ENCODE measurements around the gene JAK3. TPM values are rescaled to one million over a fixed set of nuclear protein-coding genes. Genes with fewer than 3 reads are reported as not detected.

Gene JAK3
- total RNA-seq, 1 experiment from 2014 or later = 4.4 TPM

DNA sequence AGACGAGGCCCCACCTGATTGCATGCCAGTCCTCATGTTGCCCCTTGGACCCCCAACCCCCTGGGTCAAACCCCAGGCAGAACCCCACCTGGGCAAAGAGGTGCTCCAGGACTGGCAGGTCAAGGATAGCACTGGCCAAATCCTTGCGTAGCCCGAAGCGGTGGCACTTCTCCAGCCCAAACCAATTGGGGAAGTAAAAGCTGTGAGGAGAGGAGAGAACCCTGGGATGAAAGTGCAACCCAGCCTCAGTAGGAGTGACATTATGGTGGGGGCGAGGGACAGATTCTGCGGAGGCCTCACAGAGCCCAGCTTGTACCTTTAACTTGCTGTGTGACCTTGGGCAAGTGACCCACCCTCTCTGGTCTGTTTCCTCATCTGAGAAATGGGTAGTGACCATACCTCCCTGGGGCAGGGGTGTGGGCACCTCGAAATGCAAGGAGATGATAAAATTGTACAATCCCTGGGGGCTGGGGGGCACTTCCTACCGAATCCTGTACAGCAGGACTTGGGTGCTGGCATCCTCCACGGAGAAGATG is 4.4 kb downstream of the JAK3 start:
- no peak for ATAC-seq
- peak overlapping the region; percentile 16; the same call in 1 of the 2 replicates for H3K4me3 Mint-ChIP-seq

DNA sequence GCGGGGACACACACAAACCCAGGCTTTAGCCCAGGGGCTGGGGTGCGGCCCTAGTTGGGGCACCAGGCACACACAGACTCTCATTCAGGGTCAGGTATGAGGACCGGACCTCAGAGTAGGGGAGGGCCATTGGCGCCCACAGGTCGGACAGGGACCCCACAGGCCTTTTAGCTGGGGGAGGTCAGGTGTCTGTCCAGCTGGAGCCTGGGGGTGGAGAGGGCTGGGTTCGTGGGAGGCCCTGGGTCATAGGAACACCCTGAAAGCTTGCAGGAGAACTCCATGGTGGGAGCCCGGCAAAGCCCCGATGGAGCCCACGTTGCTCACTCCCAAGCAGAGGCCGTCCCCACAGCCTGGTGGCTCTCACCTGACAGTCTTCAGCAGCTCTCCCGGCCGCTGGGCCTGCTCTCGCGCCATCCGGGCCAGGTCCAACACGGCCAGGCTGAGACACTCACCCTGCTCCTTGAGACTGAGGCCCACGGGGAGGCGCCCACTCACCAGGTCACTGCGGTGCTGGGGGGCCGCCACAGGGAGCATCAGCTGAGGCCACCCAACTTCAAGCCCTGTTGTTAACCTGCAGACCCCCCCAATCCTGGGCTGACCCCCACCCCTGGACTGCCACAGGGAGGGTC is 5.0 kb downstream of the JAK3 start:
- POLR2A ChIA-PET = interaction anchor here (2.0 kb wide), 2 partner anchors 12 to 17 kb away, joined by 6 to 11 read pairs; partner anchors contain the start of gene RPL18A
- H3K4me3 Mint-ChIP-seq = peak overlapping the region; percentile 87
- TF ChIP-seq OVOL2 (CRISPR knock-in tag; IDR thresholded peaks at IDR 0.05; ENCODE audit: borderline replicate concordance) (no peak), ZNF121 (CRISPR knock-in tag; IDR thresholded peaks at IDR 0.05) (no peak), NR1H2 (CRISPR knock-in tag; IDR thresholded peaks at IDR 0.05) (no peak), GTF2I (CRISPR knock-in tag; conservative IDR thresholded peaks at IDR 0.05) (no peak), ZNF423 (CRISPR knock-in tag; IDR thresholded peaks at IDR 0.05) (no peak)
- TF ChIP-seq, protein P1, sequence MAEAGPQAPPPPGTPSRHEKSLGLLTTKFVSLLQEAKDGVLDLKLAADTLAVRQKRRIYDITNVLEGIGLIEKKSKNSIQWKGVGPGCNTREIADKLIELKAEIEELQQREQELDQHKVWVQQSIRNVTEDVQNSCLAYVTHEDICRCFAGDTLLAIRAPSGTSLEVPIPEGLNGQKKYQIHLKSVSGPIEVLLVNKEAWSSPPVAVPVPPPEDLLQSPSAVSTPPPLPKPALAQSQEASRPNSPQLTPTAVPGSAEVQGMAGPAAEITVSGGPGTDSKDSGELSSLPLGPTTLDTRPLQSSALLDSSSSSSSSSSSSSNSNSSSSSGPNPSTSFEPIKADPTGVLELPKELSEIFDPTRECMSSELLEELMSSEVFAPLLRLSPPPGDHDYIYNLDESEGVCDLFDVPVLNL (CRISPR knock-in tag; IDR thresholded peaks at IDR 0.05; ENCODE audit: borderline replicate concordance, low read depth) = no peak
- TF ChIP-seq, protein P2, sequence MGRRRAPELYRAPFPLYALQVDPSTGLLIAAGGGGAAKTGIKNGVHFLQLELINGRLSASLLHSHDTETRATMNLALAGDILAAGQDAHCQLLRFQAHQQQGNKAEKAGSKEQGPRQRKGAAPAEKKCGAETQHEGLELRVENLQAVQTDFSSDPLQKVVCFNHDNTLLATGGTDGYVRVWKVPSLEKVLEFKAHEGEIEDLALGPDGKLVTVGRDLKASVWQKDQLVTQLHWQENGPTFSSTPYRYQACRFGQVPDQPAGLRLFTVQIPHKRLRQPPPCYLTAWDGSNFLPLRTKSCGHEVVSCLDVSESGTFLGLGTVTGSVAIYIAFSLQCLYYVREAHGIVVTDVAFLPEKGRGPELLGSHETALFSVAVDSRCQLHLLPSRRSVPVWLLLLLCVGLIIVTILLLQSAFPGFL (CRISPR knock-in tag; IDR thresholded peaks at IDR 0.05; ENCODE audit: borderline replicate concordance) = no peak
- TF ChIP-seq, protein P3, sequence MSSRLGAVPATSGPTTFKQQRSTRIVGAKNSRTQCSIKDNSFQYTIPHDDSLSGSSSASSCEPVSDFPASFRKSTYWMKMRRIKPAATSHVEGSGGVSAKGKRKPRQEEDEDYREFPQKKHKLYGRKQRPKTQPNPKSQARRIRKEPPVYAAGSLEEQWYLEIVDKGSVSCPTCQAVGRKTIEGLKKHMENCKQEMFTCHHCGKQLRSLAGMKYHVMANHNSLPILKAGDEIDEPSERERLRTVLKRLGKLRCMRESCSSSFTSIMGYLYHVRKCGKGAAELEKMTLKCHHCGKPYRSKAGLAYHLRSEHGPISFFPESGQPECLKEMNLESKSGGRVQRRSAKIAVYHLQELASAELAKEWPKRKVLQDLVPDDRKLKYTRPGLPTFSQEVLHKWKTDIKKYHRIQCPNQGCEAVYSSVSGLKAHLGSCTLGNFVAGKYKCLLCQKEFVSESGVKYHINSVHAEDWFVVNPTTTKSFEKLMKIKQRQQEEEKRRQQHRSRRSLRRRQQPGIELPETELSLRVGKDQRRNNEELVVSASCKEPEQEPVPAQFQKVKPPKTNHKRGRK (CRISPR knock-in tag; IDR thresholded peaks at IDR 0.05; ENCODE audit: borderline replicate concordance) = no peak
- TF ChIP-seq, protein P4, sequence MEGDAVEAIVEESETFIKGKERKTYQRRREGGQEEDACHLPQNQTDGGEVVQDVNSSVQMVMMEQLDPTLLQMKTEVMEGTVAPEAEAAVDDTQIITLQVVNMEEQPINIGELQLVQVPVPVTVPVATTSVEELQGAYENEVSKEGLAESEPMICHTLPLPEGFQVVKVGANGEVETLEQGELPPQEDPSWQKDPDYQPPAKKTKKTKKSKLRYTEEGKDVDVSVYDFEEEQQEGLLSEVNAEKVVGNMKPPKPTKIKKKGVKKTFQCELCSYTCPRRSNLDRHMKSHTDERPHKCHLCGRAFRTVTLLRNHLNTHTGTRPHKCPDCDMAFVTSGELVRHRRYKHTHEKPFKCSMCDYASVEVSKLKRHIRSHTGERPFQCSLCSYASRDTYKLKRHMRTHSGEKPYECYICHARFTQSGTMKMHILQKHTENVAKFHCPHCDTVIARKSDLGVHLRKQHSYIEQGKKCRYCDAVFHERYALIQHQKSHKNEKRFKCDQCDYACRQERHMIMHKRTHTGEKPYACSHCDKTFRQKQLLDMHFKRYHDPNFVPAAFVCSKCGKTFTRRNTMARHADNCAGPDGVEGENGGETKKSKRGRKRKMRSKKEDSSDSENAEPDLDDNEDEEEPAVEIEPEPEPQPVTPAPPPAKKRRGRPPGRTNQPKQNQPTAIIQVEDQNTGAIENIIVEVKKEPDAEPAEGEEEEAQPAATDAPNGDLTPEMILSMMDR (IDR thresholded peaks at IDR 0.05) = no peak
- TF ChIP-seq, protein P5, sequence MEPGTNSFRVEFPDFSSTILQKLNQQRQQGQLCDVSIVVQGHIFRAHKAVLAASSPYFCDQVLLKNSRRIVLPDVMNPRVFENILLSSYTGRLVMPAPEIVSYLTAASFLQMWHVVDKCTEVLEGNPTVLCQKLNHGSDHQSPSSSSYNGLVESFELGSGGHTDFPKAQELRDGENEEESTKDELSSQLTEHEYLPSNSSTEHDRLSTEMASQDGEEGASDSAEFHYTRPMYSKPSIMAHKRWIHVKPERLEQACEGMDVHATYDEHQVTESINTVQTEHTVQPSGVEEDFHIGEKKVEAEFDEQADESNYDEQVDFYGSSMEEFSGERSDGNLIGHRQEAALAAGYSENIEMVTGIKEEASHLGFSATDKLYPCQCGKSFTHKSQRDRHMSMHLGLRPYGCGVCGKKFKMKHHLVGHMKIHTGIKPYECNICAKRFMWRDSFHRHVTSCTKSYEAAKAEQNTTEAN (CRISPR knock-in tag; IDR thresholded peaks at IDR 0.05) = no peak

More for the DNA sequence above, 4.4 kb downstream of the JAK3 start:
- Mint-ChIP-seq H3K27ac (no peak overlapping the region), H3K4me1 (peaks cover 4% of the 10 kb centered on the region), H3K9me3 (no peaks in the 10 kb centered on the region), H3K27me3 (ENCODE audit: low read depth) (peaks cover 64% of the 10 kb centered on the region), H3K36me3 (no peaks in the 10 kb centered on the region)
- DNase-seq (ENCODE audit: low spot score) = no peak
- TF ChIP-seq ATF1 (CRISPR knock-in tag; IDR thresholded peaks at IDR 0.05) = no peak
- TF ChIP-seq, protein P6, sequence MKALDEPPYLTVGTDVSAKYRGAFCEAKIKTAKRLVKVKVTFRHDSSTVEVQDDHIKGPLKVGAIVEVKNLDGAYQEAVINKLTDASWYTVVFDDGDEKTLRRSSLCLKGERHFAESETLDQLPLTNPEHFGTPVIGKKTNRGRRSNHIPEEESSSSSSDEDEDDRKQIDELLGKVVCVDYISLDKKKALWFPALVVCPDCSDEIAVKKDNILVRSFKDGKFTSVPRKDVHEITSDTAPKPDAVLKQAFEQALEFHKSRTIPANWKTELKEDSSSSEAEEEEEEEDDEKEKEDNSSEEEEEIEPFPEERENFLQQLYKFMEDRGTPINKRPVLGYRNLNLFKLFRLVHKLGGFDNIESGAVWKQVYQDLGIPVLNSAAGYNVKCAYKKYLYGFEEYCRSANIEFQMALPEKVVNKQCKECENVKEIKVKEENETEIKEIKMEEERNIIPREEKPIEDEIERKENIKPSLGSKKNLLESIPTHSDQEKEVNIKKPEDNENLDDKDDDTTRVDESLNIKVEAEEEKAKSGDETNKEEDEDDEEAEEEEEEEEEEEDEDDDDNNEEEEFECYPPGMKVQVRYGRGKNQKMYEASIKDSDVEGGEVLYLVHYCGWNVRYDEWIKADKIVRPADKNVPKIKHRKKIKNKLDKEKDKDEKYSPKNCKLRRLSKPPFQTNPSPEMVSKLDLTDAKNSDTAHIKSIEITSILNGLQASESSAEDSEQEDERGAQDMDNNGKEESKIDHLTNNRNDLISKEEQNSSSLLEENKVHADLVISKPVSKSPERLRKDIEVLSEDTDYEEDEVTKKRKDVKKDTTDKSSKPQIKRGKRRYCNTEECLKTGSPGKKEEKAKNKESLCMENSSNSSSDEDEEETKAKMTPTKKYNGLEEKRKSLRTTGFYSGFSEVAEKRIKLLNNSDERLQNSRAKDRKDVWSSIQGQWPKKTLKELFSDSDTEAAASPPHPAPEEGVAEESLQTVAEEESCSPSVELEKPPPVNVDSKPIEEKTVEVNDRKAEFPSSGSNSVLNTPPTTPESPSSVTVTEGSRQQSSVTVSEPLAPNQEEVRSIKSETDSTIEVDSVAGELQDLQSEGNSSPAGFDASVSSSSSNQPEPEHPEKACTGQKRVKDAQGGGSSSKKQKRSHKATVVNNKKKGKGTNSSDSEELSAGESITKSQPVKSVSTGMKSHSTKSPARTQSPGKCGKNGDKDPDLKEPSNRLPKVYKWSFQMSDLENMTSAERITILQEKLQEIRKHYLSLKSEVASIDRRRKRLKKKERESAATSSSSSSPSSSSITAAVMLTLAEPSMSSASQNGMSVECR (CRISPR knock-in tag; IDR thresholded peaks at IDR 0.05; ENCODE audit: borderline replicate concordance) = no peak
- TF ChIP-seq GABPB1 (CRISPR knock-in tag; IDR thresholded peaks at IDR 0.05) = no peak
- TF ChIP-seq, protein P7, sequence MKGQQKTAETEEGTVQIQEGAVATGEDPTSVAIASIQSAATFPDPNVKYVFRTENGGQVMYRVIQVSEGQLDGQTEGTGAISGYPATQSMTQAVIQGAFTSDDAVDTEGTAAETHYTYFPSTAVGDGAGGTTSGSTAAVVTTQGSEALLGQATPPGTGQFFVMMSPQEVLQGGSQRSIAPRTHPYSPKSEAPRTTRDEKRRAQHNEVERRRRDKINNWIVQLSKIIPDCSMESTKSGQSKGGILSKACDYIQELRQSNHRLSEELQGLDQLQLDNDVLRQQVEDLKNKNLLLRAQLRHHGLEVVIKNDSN (CRISPR knock-in tag; IDR thresholded peaks at IDR 0.05) = no peak
- no peak for TF ChIP-seq PRRX2 (CRISPR knock-in tag; IDR thresholded peaks at IDR 0.05)
- TF ChIP-seq, protein P8, sequence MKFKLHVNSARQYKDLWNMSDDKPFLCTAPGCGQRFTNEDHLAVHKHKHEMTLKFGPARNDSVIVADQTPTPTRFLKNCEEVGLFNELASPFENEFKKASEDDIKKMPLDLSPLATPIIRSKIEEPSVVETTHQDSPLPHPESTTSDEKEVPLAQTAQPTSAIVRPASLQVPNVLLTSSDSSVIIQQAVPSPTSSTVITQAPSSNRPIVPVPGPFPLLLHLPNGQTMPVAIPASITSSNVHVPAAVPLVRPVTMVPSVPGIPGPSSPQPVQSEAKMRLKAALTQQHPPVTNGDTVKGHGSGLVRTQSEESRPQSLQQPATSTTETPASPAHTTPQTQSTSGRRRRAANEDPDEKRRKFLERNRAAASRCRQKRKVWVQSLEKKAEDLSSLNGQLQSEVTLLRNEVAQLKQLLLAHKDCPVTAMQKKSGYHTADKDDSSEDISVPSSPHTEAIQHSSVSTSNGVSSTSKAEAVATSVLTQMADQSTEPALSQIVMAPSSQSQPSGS (CRISPR knock-in tag; IDR thresholded peaks at IDR 0.05; ENCODE audit: borderline replicate concordance, low read depth) = no peak
- TF ChIP-seq ZNF219 (CRISPR knock-in tag; IDR thresholded peaks at IDR 0.05; ENCODE audit: borderline replicate concordance) = no peak
- TF ChIP-seq ZNF232 (CRISPR knock-in tag; IDR thresholded peaks at IDR 0.05) = no peak
- TF ChIP-seq HMGA2 (CRISPR knock-in tag; IDR thresholded peaks at IDR 0.05) = no peak
- TF ChIP-seq SP1 (CRISPR knock-in tag; conservative IDR thresholded peaks at IDR 0.05) = no peak
- no peak for TF ChIP-seq FOXK1 (CRISPR knock-in tag; IDR thresholded peaks at IDR 0.05)
- POLR2A ChIA-PET = interaction anchor here (0.5 to 2.0 kb wide), 3 partner anchors 13 to 183 kb away, joined by 3 to 11 read pairs (median 6); partner anchors contain the start of gene RPL18A
- CTCF ChIA-PET = interaction anchor here (1.6 to 3.2 kb wide), 4 partner anchors 9 to 77 kb away, joined by 5 to 31 read pairs (median 8); partner anchors contain the start of gene RPL18A

More for the DNA sequence above, 5.0 kb downstream of the JAK3 start:
- CTCF ChIA-PET = interaction anchor here (1.5 to 3.2 kb wide), 5 partner anchors 9 to 158 kb away, joined by 3 to 31 read pairs (median 7); partner anchors contain the start of gene RPL18A
- Mint-ChIP-seq H3K27ac (no peak overlapping the region), H3K9me3 (no peaks in the 10 kb centered on the region), H3K4me1 (peaks cover 4% of the 10 kb centered on the region), H3K36me3 (no peaks in the 10 kb centered on the region), H3K27me3 (ENCODE audit: low read depth) (peaks cover 63% of the 10 kb centered on the region)
- ATAC-seq (0 out of 2 replicates have a peak, but pooled peaks have one; percentile 0), DNase-seq (ENCODE audit: low spot score) (no peak)

Data from WTC11 (cell line).